Mesenteric fat pad (tissue), 1 donor: Measurements from ENCODE around the gene NEU2. TPM values are rescaled to one million over a fixed set of nuclear protein-coding genes. Genes with fewer than 3 reads are reported as not detected.
"Not testable (repeated sequence)": the region's sequence is repeated elsewhere in the genome, so short reads cannot be mapped to it uniquely, and the experiment has no call there.

Experiments
- DNase-seq: peaks from one replicate; pipeline ENCODE4 v3.0.0-alpha.2; 2020; ENCODE audit warnings: low spot score
- total RNA-seq: library from RNA; stranded (reverse); fragmentation: NEBNext Ultra II Directional; extraction: Animal tissue kit (Norgen Biotek cat#: 25700); gene quantifications from one replicate; pipeline ENCODE4 v1.2.1, GENCODE V29; 2021
- donor health status: DM: yes; HTN: yes; CAD: no.

The NEU2 gene
- total RNA-seq, 1 donor from 2014 or later = not detected

GRCh38 chr2:233034091-233034882 lies 1.8 kb downstream of the NEU2 start:
- peak; percentile 86 for DNase-seq

- peak; percentile 60 for DNase-seq
Observed at GRCh38 chr2:233035426-233036161, 3.1 kb downstream of the NEU2 start.

- DNase-seq = peak; percentile 62
Observed at GRCh38 chr2:233036162-233036838, 3.8 kb downstream of the NEU2 start.

- DNase-seq = no peak
Observed at GRCh38 chr2:233037078-233037477, 4.6 kb downstream of the NEU2 start.

- no peak for DNase-seq
Observed at GRCh38 chr2:233039212-233039845, 6.9 kb downstream of the NEU2 start.

- DNase-seq = peak; percentile 80
Observed at GRCh38 chr2:233039846-233040530, 7.5 kb downstream of the NEU2 start.

GRCh38 chr2:233040571-233040970 lies 8.1 kb downstream of the NEU2 start:
- no peak for DNase-seq

- DNase-seq = no peak
Observed at GRCh38 chr2:233041722-233042323, 9.4 kb downstream of the NEU2 start.

GRCh38 chr2:233042549-233042948 lies 10.1 kb downstream of the NEU2 start:
- peak; percentile 80 for DNase-seq

- DNase-seq = no peak
Observed at GRCh38 chr2:233044974-233045605, 12.6 kb downstream of the NEU2 start.

- peak; percentile 77 for DNase-seq
Observed at GRCh38 chr2:233047206-233047605, 14.7 kb downstream of the NEU2 start.

- DNase-seq = peak; percentile 62
Observed at GRCh38 chr2:233047667-233048066, 15.2 kb downstream of the NEU2 start.

- peak; percentile 82 for DNase-seq
Observed at GRCh38 chr2:233048569-233049193, 16.2 kb downstream of the NEU2 start.

GRCh38 chr2:233049194-233049761 lies 16.8 kb downstream of the NEU2 start:
- peak; percentile 57 for DNase-seq

GRCh38 chr2:233051241-233052149 lies 19.0 kb downstream of the NEU2 start:
- DNase-seq = peak; percentile 90

- DNase-seq = not testable (repeated sequence)
Observed at GRCh38 chr2:233052517-233052916, 20.0 kb downstream of the NEU2 start.

- peak; percentile 90 for DNase-seq
Observed at GRCh38 chr2:233053928-233054784, 21.7 kb downstream of the NEU2 start.
